ENCODE results near the gene AXDND1.
A peak's percentile ranks its signal among the peaks of the same experiment; 100 is the strongest.
"Not testable (repeated sequence)": the region's sequence is repeated elsewhere in the genome, so short reads cannot be mapped to it uniquely, and the experiment has no call there.

The AXDND1 gene

GRCh38 chr1:179365342-179366092 lies at the start of gene AXDND1:
Gene AXDND1 (plus strand): TSS chr1:179365971. CDS start chr1:179366510, 539 bp downstream.
- peak; percentile 92 for DNase-seq (ENCODE audit: low spot score)

DNA sequence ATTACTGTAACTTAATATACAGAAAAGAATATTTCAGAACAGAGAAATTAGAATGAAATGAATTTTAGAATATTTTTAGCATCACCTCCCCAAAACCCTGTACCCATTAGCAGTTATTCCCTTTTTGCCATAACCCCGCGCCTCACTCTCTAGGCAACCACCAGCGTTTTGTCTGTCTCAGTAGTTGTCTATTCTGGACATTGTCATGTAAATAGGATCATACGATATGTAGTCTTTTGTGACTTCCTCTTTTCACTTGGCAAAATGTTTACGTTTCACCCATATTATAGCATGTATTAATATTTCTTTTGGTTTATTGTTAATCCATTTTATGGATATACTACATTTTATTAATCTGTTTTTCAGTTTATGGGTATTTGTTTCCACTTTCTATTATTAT lies 47.3 kb upstream of the AXDND1 start:
- DNase-seq (ENCODE audit: low spot score) = no peak

- no peak for DNase-seq (ENCODE audit: low spot score)
These were observed 44.1 kb upstream of the AXDND1 start for GRCh38 chr1:179321533-179322216.

- DNase-seq (ENCODE audit: low spot score) = no peak
These were observed 43.2 kb upstream of the AXDND1 start for GRCh38 chr1:179322557-179322956.

DNA sequence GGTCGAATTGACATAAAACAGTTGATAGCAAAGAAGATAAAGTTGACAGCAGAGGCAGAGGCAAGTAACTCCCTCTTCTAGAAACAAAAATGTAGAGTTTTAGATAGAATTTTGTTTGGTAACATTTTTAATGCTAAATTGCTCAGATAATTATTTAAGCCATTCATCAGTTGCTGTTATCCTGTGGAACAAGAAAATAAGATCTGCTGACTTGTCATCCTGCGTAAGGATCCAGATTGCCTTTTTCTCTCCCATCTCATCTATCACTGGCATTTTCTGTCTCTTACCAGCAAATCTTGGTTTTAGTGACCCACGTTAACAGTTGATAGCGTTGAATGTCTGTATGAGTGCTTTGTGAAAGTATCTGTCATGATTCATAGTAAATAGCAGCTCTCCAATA lies 42.3 kb upstream of the AXDND1 start:
- no peak for DNase-seq (ENCODE audit: low spot score)

DNA sequence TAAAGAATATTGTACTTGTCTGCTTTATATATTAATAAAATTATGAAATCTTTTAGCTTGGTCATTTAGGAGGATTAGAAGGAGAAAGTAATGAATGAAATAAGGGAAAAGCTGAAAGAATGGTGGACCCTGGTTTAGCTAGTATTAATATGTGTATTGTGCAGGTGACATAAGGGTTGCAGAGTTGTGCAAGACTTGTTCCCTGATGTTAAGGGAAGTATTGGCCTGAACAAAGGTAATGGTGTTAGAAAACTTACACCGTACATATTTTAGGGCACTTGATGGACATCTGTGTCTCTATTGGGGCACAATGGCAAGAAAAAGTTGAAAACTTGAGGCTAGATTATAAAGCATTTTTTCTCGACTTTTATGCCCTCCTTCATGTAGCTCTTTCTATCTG lies 39.9 kb upstream of the AXDND1 start:
- no peak for DNase-seq (ENCODE audit: low spot score)

DNA sequence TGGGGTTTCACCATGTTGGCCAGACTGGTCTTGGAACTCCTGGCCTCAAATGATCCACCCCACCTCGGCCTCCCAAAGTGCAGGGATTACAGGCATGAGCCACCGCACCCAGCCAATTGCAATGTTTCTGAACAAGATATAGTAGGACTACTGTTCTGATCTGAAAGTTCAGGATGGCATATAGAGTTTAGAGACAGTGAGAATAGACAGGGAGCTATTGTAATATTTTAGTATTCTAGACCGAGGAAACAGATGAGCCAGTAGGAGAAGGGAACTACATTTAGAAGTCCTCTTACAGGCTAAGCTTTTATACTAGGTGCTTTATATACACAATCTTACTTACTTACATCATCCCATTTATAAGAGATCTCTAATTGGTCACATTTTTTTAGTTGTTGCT lies 39.0 kb upstream of the AXDND1 start:
- no peak for DNase-seq (ENCODE audit: low spot score)

DNA sequence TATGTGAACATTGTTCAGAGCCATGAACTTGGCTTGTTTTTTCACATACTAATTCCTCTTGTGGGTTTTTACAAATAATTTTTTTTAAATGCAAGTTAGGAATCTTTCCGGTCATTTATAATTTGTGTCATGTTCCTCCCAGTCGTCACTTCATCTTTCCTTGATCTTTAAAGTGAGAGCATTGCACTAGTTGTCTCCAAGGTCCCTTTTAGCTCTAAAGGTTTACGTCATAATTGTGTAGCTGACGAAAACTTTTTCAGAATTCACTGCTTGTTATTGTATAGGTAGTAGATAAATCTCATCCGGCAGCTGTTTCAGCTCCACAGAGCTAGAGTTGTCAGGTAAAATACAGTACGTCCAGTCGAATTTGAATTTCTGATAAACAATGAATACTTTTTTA lies 38.6 kb upstream of the AXDND1 start:
- no peak for DNase-seq (ENCODE audit: low spot score)

DNA sequence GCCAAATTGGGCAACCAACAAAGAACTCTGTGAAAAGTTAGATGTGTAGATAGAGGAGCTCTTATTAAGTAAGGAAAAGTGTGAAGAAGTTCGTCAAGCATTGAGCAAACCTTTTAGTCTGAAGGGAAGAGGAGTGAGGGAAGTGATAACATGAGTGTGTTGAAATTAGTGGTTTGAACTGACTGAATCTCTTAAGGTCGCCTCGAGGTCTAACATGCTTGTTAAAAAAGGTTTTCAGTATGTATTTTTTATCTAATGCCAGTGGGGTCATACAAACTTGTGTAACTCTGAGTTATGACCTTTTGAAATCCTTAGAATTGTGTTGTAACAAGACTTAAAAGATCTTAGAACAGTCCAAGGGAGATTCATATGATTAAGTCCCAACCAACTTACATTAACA lies 38.1 kb upstream of the AXDND1 start:
- DNase-seq (ENCODE audit: low spot score) = peak; percentile 22

- no peak for DNase-seq (ENCODE audit: low spot score)
These were observed 35.9 kb upstream of the AXDND1 start for GRCh38 chr1:179329862-179330261.

DNA sequence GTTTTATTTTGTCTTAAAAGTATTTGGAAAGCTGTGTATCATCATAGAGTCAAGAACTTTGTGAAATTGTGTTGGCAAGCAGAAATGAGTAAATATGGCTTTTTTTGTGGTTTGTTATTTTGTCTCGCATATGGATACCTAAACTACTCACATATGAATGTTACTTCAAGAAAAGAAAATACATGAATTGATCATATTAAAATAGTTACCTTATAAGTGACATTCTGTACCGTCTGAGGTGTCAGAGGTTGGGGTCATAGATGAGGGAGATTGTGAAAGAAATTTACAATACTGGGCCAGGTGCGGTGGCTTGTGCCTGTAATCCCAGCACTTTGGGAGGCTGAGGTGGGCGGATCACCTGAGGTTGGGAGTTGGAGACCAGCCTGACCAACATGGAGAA lies 31.3 kb upstream of the AXDND1 start:
- DNase-seq (ENCODE audit: low spot score) = no peak

- no peak for DNase-seq (ENCODE audit: low spot score)
These were observed 28.5 kb upstream of the AXDND1 start for GRCh38 chr1:179337288-179337687.

GRCh38 chr1:179337942-179338560 lies 27.7 kb upstream of the AXDND1 start:
- DNase-seq (ENCODE audit: low spot score) = no peak

DNA sequence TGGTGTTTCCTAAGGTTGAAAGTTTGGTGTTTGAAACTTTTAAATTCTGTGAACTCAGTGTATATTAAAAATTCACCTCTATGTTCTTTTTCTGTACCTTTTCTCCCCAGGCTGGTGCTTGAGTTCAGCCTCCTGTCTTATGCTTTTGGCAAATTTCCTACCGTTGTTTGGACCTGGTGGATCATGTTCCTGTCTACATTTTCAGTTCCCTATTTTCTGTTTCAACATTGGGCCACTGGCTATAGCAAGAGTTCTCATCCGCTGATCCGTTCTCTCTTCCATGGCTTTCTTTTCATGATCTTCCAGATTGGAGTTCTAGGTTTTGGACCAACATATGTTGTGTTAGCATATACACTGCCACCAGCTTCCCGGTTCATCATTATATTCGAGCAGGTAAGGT lies 24.9 kb upstream of the AXDND1 start:
- DNase-seq (ENCODE audit: low spot score) = peak; percentile 37

DNA sequence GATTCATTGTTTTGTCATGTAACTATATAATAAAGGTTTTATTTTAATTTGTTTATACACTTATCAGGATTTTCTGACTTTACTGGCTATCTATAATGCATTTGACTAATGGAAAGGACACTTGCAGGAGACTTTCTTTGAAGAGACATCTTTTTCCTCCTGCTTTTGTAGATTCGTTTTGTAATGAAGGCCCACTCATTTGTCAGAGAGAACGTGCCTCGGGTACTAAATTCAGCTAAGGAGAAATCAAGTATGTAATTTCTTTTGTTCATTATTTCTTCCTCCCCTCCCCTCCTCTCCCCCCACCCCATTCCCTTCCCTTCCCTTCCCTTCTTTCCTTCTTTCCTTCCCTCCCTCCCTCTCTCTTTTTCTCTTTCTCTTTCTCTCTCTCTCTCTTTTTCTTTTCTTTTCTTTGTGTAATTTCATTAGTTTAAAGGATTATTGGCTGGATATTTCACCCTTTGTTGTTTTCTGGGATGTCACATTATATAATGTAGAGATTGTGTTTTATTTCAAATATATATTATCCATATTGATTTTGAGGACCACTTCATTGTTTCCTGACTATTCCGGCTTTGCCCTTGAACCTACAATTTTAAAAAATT lies 23.7 kb upstream of the AXDND1 start:
- no peak for DNase-seq (ENCODE audit: low spot score)

- no peak for DNase-seq (ENCODE audit: low spot score)
These were observed 22.9 kb upstream of the AXDND1 start for GRCh38 chr1:179342740-179343404.

- no peak for DNase-seq (ENCODE audit: low spot score)
These were observed 14.5 kb upstream of the AXDND1 start for GRCh38 chr1:179351281-179351680.

- no peak for DNase-seq (ENCODE audit: low spot score)
These were observed 13.5 kb upstream of the AXDND1 start for GRCh38 chr1:179352236-179352635.

DNA sequence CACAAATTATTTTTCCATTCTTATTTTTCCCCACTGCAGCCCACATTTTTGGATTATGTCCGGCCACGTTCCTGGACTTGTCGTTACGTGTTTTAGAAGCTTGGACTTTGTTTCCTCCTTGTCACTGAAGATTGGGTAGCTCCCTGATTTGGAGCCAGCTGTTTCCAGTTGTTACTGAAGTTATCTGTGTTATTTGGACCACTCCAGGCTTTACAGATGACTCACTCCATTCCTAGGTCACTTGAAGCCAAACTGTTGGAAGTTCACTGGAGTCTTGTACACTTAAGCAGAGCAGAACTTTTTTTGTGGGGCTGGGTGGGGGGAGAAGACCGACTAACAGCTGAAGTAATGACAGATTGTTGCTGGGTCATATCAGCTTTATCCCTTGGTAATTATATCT lies 12.2 kb upstream of the AXDND1 start:
- no peak for DNase-seq (ENCODE audit: low spot score)

- not testable (repeated sequence) for DNase-seq (ENCODE audit: low spot score)
These were observed 4.1 kb upstream of the AXDND1 start for GRCh38 chr1:179361631-179362030.

DNA sequence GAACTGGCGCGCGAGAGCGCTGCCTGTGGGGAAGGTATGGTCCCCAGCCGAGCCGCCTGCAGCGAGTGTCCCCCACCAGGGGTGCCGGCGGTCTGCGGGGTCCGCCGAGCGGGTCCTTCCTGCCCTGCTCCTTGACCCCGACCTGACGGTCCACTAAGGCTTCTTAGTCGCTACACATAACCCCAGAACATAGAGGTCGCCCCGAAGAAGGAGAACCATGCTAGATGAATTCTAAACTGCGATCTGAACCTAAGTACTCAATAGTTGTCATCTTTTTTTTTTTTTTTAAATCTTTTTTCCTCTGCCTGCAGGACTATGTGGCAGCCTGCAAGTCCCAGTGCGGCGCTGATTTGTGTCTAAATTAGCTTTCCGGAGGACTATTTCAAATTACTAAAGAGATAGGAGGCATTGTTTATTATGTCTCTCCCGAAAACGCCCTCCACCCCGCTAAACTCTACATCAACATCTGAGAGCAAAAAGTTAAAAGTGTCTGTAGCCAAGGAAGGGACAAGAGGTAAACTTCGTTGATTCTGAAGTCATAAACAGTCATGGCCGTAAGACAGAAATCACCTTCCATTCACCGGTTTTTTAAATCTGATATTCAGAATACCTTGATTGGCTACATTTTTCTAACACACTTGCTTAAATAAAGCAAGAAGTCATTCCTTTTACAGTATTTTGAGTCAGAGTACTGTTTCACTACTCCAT lies 476 bp downstream of the AXDND1 start:
- peak; percentile 22 for DNase-seq (ENCODE audit: low spot score)

Data from Ammon's horn (tissue), 1 donor.